HG03354 (cell line): ENCODE data around the gene RBBP7.

Experiments
- ATAC-seq: cut with Tn5 transposase; IDR thresholded peaks from one replicate; pipeline ENCODE4 v1.9.1; 2021; ENCODE audit warnings: mild to moderate bottlenecking; ENCODE audit not compliant: unreplicated experiment, poor library complexity, severe bottlenecking

Gene RBBP7

GRCh38 chrX:16828124-16828908 lies 41.8 kb downstream of the RBBP7 start:
- no peak for ATAC-seq

- ATAC-seq: no peak
These were observed 42.9 kb downstream of the RBBP7 start for GRCh38 chrX:16827225-16827624.

- ATAC-seq: no peak
These were observed 44.0 kb downstream of the RBBP7 start for GRCh38 chrX:16826207-16826606.

- ATAC-seq: no peak
These were observed 44.7 kb downstream of the RBBP7 start for GRCh38 chrX:16825264-16826035.

DNA sequence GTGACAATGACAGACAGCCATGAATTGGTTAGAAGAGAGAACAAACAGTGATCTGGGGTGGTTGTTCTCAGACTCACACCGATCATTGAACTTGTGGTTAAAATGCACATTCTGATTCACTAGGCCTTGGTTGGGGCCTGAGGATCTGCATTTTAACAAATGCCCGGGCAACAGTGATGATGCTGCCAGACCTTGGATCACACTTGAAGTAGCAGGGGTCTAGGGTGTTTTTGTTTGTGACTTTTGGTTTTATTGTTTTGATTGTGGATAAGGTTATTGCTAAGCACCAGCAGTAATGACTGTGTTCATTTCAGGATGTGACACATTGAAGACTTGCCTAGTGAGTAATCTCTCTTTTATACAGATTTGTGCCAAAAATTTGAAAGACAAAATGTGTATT lies 47.4 kb downstream of the RBBP7 start:
- no peak for ATAC-seq

DNA sequence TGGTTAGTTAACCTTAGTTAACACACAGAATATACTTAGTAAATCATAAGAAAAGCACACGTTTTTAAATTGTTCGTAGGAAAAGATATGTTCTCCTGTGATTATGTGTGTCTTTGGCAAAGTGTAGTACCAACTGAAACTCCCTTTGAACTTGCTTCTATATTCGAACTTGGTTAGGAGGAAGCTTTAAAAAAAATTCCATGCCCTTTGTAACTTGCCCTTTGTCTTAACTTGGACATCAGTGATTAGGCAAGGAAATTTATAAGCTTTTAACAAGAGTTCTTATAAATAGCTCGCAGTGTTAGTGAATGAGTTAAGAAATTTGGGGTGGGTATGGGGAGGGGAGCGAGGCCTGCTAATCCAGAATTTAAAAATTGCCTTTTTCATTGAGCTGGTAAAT lies 50.5 kb downstream of the RBBP7 start:
- ATAC-seq: no peak

DNA sequence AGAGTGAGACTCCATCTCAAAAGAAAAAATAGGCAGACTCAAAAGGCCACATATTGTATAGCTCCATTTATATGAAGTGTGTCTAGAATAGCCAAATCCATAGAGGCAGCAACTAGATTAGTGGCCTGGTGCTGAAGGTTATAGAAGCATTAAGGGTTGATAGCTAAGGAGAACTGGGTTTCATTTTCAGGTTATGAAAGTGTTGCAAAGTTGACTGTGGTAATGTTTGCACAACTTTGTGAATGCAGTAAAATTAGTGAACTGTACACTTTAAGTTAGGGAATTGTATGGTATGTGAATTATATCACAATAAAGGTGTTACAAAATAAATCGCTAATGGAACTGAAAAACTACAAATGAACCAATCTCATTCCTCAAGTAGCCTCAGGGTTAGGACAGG lies 55.6 kb downstream of the RBBP7 start:
- ATAC-seq: no peak

- no peak for ATAC-seq
These were observed 62.1 kb downstream of the RBBP7 start for GRCh38 chrX:16807976-16808542.

- no peak for ATAC-seq
These were observed 62.6 kb downstream of the RBBP7 start for GRCh38 chrX:16807548-16807947.

DNA sequence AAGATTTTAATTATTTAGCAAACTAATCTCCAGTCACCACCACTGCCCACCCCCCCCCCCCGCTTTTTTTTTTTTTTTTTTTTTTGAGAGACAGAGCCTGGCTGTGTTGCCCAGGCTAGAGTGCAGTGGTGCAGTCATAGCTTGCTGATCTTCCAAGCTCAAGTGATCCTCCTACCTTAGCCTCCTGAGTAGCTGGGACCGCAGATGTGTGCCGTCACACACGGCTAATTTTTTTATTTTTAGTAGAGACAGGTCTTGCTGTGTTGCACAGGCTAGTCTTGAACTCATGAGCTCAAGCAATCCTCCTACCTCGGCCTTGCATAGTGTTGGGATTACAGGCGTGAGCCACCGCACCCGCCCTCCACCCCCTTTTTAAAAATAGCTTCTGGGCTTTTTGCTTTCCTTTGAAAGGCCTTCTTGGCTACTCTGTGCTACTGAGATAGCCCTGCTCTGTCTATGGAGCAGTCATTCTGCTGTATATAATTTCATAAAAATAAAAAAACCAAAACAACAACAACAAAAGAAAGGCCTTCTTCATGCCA lies 65.2 kb downstream of the RBBP7 start:
- ATAC-seq: peak; percentile 61

- ATAC-seq: no peak
These were observed 72.3 kb downstream of the RBBP7 start for GRCh38 chrX:16797841-16798240.

- no peak for ATAC-seq
These were observed 72.8 kb downstream of the RBBP7 start for GRCh38 chrX:16797358-16797757.

- ATAC-seq: no peak
These were observed 73.9 kb downstream of the RBBP7 start for GRCh38 chrX:16796298-16796697.
